Esophagus muscularis mucosa (tissue), 4 donors: ENCODE measurements around the gene MTX2. TPM values are rescaled to one million over a fixed set of nuclear protein-coding genes. Genes with fewer than 3 reads are reported as not detected.

Experiments used
- DNase-seq: peaks from one replicate; pipeline ENCODE4 v3.0.0-alpha.2; 2017; ENCODE audit errors: extremely low spot score
- H3K27ac ChIP-seq, 4 donors: fragments of 200-600 bp; sonication (generic); replicated peaks in 1 of 4; 1 replicate in 3 of 4; 2 replicates in 1 of 4; pipeline ENCODE4 v1.5.1; 2016 to 2019; ENCODE audit warnings: mild to moderate bottlenecking in 1 of 4
- H3K27me3 ChIP-seq, 4 donors: fragments of 200-600 bp; sonication (generic); one replicate each; pipeline versions ENCODE4 v1.5.1 to v1.6.0; 2016 to 2019
- H3K36me3 ChIP-seq, 4 donors: fragments of 200-600 bp; sonication (generic); one replicate each; pipeline ENCODE4 v1.5.1; 2016 to 2019
- H3K4me1 ChIP-seq, 4 donors: fragments of 200-600 bp; sonication (generic); one replicate each; pipeline ENCODE4 v1.5.1; 2016 to 2019
- H3K4me3 ChIP-seq, 4 donors: fragments of 200-600 bp; sonication (generic); 1 replicate in 2 of 4; 2 replicates in 2 of 4; pipeline ENCODE4 v1.5.1; 2016 to 2019; ENCODE audit warnings: mild to moderate bottlenecking in 4 of 4, moderate library complexity in 1 of 4
- H3K9me3 ChIP-seq, 4 donors: fragments of 200-600 bp; sonication (generic); 1 replicate in 3 of 4; 2 replicates in 1 of 4; pipeline ENCODE4 v1.5.1; 2016 to 2019
- EP300 ChIP-seq: sonication (generic); formaldehyde crosslinking; IDR thresholded peaks from one replicate; pipeline ENCODE4 v1.6.1; 2017; ENCODE audit warnings: antibody characterized with exemption
- POLR2A ChIP-seq: fragments of 450-650 bp; IDR thresholded peaks from one replicate; pipeline ENCODE4 v1.6.1; 2017; ENCODE audit warnings: antibody characterized with exemption, moderate library complexity, mild to moderate bottlenecking, low read depth
- POLR2AphosphoS5 ChIP-seq, 2 donors: sonication (generic); formaldehyde crosslinking; IDR thresholded peaks; one replicate each; pipeline ENCODE4 v1.6.1; 2017; ENCODE audit warnings: antibody characterized with exemption in 2 of 2
- WGBS: methylation state at CpG from one replicate; pipeline ENCODE4 v1.1.5; 2018; 5-methylcytosine and 5-hydroxymethylcytosine counted together
- intact Hi-C: fragments of 100-400 bp; cut with DNase I; formaldehyde crosslinking; loops from one replicate; pipeline ENCODE4 v1.15.1; 2023
- total RNA-seq, 4 donors: library from RNA; depleted of rRNA; stranded (reverse); fragments of >200 nt; gene quantifications; one replicate each; pipeline versions ENCODE4 v1.1.0 to v1.2.1, GENCODE V29; 2016
- TF ChIP-seq, protein P1 (sequence below), 3 experiments: fragments of 200-600 bp in 2 of 3; fragments of 450-650 bp in 1 of 3; sonication (generic) in 2 of 3; IDR thresholded peaks; one replicate each; pipeline ENCODE4 v1.5.1; 2017 to 2019; ENCODE audit warnings: antibody characterized with exemption in 3 of 3, mild to moderate bottlenecking in 2 of 3, moderate library complexity in 1 of 3

Gene MTX2
- total RNA-seq, 4 donors from 2014 or later, result 26.2 to 31.1 (median 27.6) TPM

DNA sequence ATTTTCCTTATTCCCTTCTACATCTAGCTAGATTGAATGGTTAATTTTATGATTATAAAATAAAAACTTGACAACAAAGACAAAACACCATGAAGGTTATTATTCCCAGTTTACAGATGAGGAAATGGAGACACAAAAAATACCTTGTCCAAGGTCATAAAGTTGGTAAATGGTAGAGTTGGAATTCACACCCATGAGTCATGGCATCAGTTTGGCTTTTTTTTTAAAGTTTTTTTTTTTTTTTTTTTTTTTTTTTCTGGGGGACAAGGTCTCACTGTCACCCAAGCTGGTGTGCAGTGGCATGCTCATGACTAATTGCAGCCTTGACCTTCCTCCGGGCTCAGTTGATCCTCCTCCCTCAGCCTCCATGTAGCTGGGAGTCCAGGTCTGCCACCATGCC is 70.0 kb downstream of the MTX2 start:
- H3K4me3 ChIP-seq, result no peak overlapping the region
- H3K4me1 ChIP-seq, result no peaks in the 10 kb centered on the region
- peaks cover 0 to 23% (median 11%) of the 10 kb centered on the region in 4 donors for H3K36me3 ChIP-seq
- no peaks in the 10 kb centered on the region for H3K27me3 ChIP-seq
- TF ChIP-seq EP300 (no peak), POLR2AphosphoS5 (IDR thresholded peaks at IDR 0.05) (no peak), POLR2A (no peak)
- TF ChIP-seq, protein P1, sequence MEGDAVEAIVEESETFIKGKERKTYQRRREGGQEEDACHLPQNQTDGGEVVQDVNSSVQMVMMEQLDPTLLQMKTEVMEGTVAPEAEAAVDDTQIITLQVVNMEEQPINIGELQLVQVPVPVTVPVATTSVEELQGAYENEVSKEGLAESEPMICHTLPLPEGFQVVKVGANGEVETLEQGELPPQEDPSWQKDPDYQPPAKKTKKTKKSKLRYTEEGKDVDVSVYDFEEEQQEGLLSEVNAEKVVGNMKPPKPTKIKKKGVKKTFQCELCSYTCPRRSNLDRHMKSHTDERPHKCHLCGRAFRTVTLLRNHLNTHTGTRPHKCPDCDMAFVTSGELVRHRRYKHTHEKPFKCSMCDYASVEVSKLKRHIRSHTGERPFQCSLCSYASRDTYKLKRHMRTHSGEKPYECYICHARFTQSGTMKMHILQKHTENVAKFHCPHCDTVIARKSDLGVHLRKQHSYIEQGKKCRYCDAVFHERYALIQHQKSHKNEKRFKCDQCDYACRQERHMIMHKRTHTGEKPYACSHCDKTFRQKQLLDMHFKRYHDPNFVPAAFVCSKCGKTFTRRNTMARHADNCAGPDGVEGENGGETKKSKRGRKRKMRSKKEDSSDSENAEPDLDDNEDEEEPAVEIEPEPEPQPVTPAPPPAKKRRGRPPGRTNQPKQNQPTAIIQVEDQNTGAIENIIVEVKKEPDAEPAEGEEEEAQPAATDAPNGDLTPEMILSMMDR (IDR thresholded peaks at IDR 0.05), result no peak
- no peak for DNase-seq
- intact Hi-C loops, result no loop called here
- H3K27ac ChIP-seq, result no peak overlapping the region
- H3K9me3 ChIP-seq, result no peaks in the 10 kb centered on the region
- WGBS, result 100% methylated on average over 1 of the region's 1 CpG

DNA sequence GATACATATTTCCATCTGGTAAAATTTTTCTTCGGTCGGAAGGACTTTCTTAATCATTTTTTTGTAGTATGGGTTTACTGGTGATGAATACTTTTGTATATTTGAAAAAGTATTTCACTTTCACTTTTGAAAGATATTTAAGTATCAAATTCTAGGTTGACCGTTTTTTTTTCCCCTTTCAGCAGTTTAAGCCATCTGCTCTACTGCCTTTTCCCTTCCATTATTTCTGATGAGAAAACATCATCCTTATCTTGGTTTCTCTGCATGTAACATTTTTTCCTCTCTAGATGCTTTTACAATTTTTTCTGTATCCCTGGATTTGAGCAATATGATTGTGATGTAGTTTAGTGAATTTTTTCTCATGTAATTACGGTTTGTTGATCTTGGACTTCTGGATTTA is 87.0 kb downstream of the MTX2 start:
- Histone ChIP-seq H3K27ac (no peak overlapping the region), H3K4me1 (no peaks in the 10 kb centered on the region), H3K36me3 (no peaks in the 10 kb centered on the region), H3K4me3 (no peak overlapping the region), H3K9me3 (no peaks in the 10 kb centered on the region), H3K27me3 (no peaks in the 10 kb centered on the region)
- 87% methylated on average over 4 of the region's 4 CpGs for WGBS
- intact Hi-C loops, result no loop called here
- TF ChIP-seq EP300, result no peak
- no peak for TF ChIP-seq POLR2AphosphoS5 (IDR thresholded peaks at IDR 0.05)
- no peak for TF ChIP-seq POLR2A
- TF ChIP-seq, protein P1 (IDR thresholded peaks at IDR 0.05), result no peak
- DNase-seq, result no peak

DNA sequence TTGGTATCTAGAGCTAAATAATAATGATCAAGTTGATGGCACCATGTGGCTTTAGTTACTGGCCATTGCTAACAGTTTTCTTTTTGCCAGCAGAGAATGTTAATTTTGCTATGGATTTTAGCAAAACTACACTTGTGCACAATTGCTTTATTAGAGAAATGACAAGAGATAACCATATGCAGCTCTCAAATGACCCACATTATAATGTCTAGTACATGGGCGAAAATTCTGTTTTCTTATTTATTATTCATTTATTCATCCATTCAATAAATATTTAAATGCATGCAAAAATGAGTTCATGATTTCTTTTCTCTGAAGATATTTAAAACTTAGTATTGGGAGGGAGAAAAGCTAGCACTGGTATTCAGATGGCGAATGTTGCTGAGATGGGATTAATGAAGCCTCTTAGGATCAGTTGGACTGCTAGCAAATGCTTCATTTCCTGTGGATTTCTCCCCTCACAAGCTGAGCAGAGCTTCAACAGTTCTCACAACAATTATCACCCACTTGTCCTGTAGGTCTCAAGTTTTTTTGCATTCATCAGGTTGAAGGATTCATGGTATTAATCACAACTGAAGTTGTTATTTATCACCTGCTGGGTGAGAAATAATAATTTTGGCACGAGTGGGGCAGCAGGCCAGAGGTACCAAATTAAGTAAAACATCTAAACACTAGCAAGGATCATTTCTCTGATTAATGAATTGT is 95.2 kb downstream of the MTX2 start:
- H3K36me3 ChIP-seq, result no peaks in the 10 kb centered on the region
- H3K9me3 ChIP-seq, result no peaks in the 10 kb centered on the region
- intact Hi-C loops, result no loop called here
- TF ChIP-seq, protein P1 (IDR thresholded peaks at IDR 0.05), result no peak
- no peak for TF ChIP-seq POLR2A
- TF ChIP-seq EP300, result no peak
- no peak for TF ChIP-seq POLR2AphosphoS5 (IDR thresholded peaks at IDR 0.05)
- no peak overlapping the region for H3K4me3 ChIP-seq
- DNase-seq, result no peak
- no peak overlapping the region for H3K27ac ChIP-seq
- no peaks in the 10 kb centered on the region for H3K4me1 ChIP-seq
- no peaks in the 10 kb centered on the region for H3K27me3 ChIP-seq
- 69% methylated on average over 3 of the region's 3 CpGs for WGBS

DNA sequence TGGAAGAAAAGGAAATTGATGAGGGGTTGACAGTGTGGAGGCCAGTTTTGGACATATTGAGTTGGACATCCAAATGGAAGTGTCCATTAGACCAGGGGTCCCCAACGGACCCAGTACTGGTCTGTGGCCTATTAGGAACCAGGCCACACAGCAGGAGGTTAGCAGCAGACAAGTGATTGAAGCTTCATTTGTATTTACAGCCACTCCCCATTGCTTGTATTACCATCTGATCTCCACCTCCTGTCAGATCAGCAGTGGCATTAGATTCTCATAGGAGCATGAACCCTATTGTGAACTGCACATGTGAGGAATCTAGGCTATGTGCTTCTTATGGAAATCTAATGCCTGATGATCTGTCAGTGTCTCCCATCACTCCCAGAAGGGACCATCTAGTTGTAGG is 99.1 kb downstream of the MTX2 start:
- no peak for TF ChIP-seq POLR2AphosphoS5 (IDR thresholded peaks at IDR 0.05)
- TF ChIP-seq, protein P1 (IDR thresholded peaks at IDR 0.05), result no peak
- no peak for TF ChIP-seq POLR2A
- no peaks in the 10 kb centered on the region for H3K27me3 ChIP-seq
- no peak overlapping the region for H3K27ac ChIP-seq
- intact Hi-C loops, result no loop called here
- H3K4me1 ChIP-seq, result no peaks in the 10 kb centered on the region
- H3K9me3 ChIP-seq, result no peaks in the 10 kb centered on the region
- no peak overlapping the region for H3K4me3 ChIP-seq
- WGBS, result 88% methylated on average over 1 of the region's 1 CpG
- no peak for DNase-seq
- no peaks in the 10 kb centered on the region for H3K36me3 ChIP-seq
